PFSK-1 (cell line): ENCODE data around the gene GRB10.

Experiments used
- FOXP2 ChIP-seq: optimal IDR thresholded peaks from 2 replicates; pipeline ENCODE3; 2011; ENCODE audit warnings: borderline replicate concordance, control low read depth, inconsistent platforms; ENCODE audit not compliant: insufficient read depth; ENCODE audit errors: extremely low read length, extremely low read depth
- POLR2AphosphoS5 ChIP-seq: IDR thresholded peaks from 2 replicates; pipeline ENCODE4 v1.6.1; 2012; ENCODE audit warnings: low read depth, mild to moderate bottlenecking, control low read depth, low read length, moderate library complexity
- SIN3A ChIP-seq: IDR thresholded peaks from 2 replicates; pipeline ENCODE4 v1.6.1; 2012; ENCODE audit warnings: mild to moderate bottlenecking, low read length, moderate library complexity, borderline replicate concordance; ENCODE audit not compliant: insufficient read depth
- TAF1 ChIP-seq: IDR thresholded peaks from 2 replicates; pipeline ENCODE4 v1.6.1; 2012; ENCODE audit warnings: low read length, control low read depth, borderline replicate concordance; ENCODE audit not compliant: insufficient read depth
- TF ChIP-seq, protein P1 (sequence below), 2 experiments: IDR thresholded peaks; 2 replicates each; pipeline versions ENCODE4 v1.6.1 to v1.8.0; 2011 to 2012; ENCODE audit warnings: low read depth in 2 of 2, low read length in 2 of 2, control low read depth in 1 of 2, inconsistent platforms in 1 of 2, mild to moderate bottlenecking in 1 of 2, moderate library complexity in 1 of 2; ENCODE audit not compliant: insufficient read depth in 1 of 2

DNA sequence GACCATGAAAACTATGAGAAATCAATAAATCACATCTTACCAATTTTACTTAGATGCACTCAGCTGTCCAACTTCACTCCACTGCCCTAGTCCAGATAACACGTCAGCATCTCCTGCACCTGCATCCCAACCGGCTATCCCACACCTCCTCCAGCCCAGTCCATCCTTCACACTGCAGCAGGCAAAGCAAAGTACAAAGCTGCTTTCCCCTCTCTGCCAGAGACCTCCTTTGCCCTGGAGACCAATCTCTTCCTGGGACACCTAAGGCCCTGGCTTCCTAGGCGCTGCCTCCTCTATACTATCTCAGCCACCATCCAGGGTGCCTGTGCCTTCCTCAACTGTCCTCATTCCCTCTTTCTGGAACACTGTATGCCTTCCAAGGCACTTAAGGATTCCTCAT lies 127.2 kb downstream of the GRB10 start:
- TF ChIP-seq TAF1 (no peak), POLR2AphosphoS5 (no peak), SIN3A (no peak), FOXP2 (no peak)
- TF ChIP-seq, protein P1, sequence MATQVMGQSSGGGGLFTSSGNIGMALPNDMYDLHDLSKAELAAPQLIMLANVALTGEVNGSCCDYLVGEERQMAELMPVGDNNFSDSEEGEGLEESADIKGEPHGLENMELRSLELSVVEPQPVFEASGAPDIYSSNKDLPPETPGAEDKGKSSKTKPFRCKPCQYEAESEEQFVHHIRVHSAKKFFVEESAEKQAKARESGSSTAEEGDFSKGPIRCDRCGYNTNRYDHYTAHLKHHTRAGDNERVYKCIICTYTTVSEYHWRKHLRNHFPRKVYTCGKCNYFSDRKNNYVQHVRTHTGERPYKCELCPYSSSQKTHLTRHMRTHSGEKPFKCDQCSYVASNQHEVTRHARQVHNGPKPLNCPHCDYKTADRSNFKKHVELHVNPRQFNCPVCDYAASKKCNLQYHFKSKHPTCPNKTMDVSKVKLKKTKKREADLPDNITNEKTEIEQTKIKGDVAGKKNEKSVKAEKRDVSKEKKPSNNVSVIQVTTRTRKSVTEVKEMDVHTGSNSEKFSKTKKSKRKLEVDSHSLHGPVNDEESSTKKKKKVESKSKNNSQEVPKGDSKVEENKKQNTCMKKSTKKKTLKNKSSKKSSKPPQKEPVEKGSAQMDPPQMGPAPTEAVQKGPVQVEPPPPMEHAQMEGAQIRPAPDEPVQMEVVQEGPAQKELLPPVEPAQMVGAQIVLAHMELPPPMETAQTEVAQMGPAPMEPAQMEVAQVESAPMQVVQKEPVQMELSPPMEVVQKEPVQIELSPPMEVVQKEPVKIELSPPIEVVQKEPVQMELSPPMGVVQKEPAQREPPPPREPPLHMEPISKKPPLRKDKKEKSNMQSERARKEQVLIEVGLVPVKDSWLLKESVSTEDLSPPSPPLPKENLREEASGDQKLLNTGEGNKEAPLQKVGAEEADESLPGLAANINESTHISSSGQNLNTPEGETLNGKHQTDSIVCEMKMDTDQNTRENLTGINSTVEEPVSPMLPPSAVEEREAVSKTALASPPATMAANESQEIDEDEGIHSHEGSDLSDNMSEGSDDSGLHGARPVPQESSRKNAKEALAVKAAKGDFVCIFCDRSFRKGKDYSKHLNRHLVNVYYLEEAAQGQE (IDR thresholded peaks at IDR 0.05; ENCODE audit: insufficient read depth in 1 of 2, low read depth in 2 of 2, low read length in 2 of 2) = no peak
